Tongue (tissue), 2 donors: ENCODE data around the gene SEC22B. TPM values are rescaled to one million over a fixed set of nuclear protein-coding genes. Genes with fewer than 3 reads are reported as not detected.
A peak's percentile ranks its signal among the peaks of the same experiment; 100 is the strongest.
"Not testable (repeated sequence)": the region's sequence is repeated elsewhere in the genome, so short reads cannot be mapped to it uniquely, and the experiment has no call there.

Source experiments
- DNase-seq: peaks from one replicate; pipeline ENCODE4 v3.0.0-alpha.2; 2015
- total RNA-seq: library from RNA; depleted of rRNA; stranded (reverse); fragments of >200 nt; gene quantifications from one replicate; pipeline ENCODE4 v1.2.3, GENCODE V29; 2014

The SEC22B gene
- total RNA-seq, 1 donor from 2014 or later = 27.9 TPM

GRCh38 chr1:120144626-120145025 is 31.7 kb downstream of the SEC22B start:
- not testable (repeated sequence) for DNase-seq

GRCh38 chr1:120144169-120144568 is 32.2 kb downstream of the SEC22B start:
- DNase-seq = not testable (repeated sequence)

- not testable (repeated sequence) for DNase-seq
Measured at GRCh38 chr1:120143334-120143733, 33.0 kb downstream of the SEC22B start.

GRCh38 chr1:120142512-120143263 is 33.6 kb downstream of the SEC22B start:
- not testable (repeated sequence) for DNase-seq

GRCh38 chr1:120141865-120142264 is 34.5 kb downstream of the SEC22B start:
- DNase-seq = not testable (repeated sequence)

GRCh38 chr1:120140656-120141265 is 35.6 kb downstream of the SEC22B start:
- DNase-seq = not testable (repeated sequence)

GRCh38 chr1:120136086-120136485 is 40.2 kb downstream of the SEC22B start:
- DNase-seq = not testable (repeated sequence)

- DNase-seq = not testable (repeated sequence)
Measured at GRCh38 chr1:120133928-120134325, 42.4 kb downstream of the SEC22B start.

- DNase-seq = no peak
Measured at GRCh38 chr1:120133228-120133927, 42.9 kb downstream of the SEC22B start.

GRCh38 chr1:120132406-120132763 is 43.9 kb downstream of the SEC22B start:
- DNase-seq = not testable (repeated sequence)

GRCh38 chr1:120131611-120132405 is 44.5 kb downstream of the SEC22B start:
- peak; percentile 60 for DNase-seq

- not testable (repeated sequence) for DNase-seq
Measured at GRCh38 chr1:120127921-120128320, 48.4 kb downstream of the SEC22B start.

GRCh38 chr1:120126216-120126615 is 50.1 kb downstream of the SEC22B start:
- DNase-seq = not testable (repeated sequence)

- DNase-seq = not testable (repeated sequence)
Measured at GRCh38 chr1:120124628-120125027, 51.7 kb downstream of the SEC22B start.

GRCh38 chr1:120123813-120124510 is 52.4 kb downstream of the SEC22B start:
- DNase-seq = not testable (repeated sequence)

GRCh38 chr1:120122262-120122893 is 53.9 kb downstream of the SEC22B start:
- DNase-seq = not testable (repeated sequence)

GRCh38 chr1:120121830-120122229 is 54.5 kb downstream of the SEC22B start:
- not testable (repeated sequence) for DNase-seq

GRCh38 chr1:120120525-120120924 is 55.8 kb downstream of the SEC22B start:
- DNase-seq = not testable (repeated sequence)

GRCh38 chr1:120117371-120118177 is 58.7 kb downstream of the SEC22B start:
- DNase-seq = peak; percentile 37

GRCh38 chr1:120116094-120116493 is 60.2 kb downstream of the SEC22B start:
- not testable (repeated sequence) for DNase-seq
